ENCODE results near the gene ZNF780B.
A peak's percentile ranks its signal among the peaks of the same experiment; 100 is the strongest.

ZNF780B gene

DNA sequence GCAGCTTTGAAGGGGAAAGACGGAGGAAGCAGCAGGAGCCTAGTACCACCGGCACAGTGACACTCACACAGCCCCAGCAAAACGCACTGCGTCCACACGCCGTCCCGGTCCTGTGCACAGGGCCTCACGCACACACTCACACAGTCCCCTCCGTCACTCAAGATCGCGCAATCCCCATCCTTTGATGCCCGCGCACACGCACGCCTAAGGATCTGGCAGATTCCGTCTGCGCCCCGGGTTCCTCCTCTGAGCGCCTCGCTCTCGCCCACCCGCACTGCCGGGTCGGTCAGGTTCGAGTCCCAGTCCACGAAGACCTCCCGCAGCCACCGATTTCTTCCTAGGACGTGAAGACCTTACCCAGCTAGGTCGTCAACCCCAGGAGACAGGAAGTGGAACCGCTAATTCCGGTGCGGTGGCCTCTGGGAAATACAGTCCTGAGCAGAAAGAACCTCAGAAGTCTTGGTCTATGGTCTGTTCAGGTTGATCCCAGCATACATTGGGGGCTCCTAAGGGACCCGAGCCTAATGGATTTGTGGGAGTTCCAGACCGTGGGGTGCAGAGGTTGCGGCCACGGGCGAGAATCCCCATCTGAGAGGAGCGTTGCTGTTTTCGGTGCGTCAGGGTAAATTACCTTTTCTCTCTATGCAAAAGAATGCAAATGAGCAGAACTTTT is at the start of gene ZNF780B:
ZNF780B (minus strand) TSS at position 400 of the 673 bp plus-strand sequence. CDS start 5,899 bp downstream, outside the sequence.
- H3K4me1 Mint-ChIP-seq, result peaks cover 21% of the 10 kb centered on the region
- peak within 1 kb of the TSS; percentile 75 to 94 (median 94) for H3K27ac Mint-ChIP-seq
- TF ChIP-seq, protein P1, sequence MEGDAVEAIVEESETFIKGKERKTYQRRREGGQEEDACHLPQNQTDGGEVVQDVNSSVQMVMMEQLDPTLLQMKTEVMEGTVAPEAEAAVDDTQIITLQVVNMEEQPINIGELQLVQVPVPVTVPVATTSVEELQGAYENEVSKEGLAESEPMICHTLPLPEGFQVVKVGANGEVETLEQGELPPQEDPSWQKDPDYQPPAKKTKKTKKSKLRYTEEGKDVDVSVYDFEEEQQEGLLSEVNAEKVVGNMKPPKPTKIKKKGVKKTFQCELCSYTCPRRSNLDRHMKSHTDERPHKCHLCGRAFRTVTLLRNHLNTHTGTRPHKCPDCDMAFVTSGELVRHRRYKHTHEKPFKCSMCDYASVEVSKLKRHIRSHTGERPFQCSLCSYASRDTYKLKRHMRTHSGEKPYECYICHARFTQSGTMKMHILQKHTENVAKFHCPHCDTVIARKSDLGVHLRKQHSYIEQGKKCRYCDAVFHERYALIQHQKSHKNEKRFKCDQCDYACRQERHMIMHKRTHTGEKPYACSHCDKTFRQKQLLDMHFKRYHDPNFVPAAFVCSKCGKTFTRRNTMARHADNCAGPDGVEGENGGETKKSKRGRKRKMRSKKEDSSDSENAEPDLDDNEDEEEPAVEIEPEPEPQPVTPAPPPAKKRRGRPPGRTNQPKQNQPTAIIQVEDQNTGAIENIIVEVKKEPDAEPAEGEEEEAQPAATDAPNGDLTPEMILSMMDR (IDR thresholded peaks at IDR 0.05; ENCODE audit: unreplicated experiment in 3 of 3), result no peak
- no peaks in the 10 kb centered on the region for H3K27me3 Mint-ChIP-seq (ENCODE audit: low read depth)
- peak within 1 kb of the TSS; percentile 99 to 100 (median 99) for H3K4me3 Mint-ChIP-seq
- peaks cover 66% of the 10 kb centered on the region for H3K9me3 Mint-ChIP-seq
- peaks cover 62% of the 10 kb centered on the region for H3K36me3 Mint-ChIP-seq (ENCODE audit: low read depth)

DNA sequence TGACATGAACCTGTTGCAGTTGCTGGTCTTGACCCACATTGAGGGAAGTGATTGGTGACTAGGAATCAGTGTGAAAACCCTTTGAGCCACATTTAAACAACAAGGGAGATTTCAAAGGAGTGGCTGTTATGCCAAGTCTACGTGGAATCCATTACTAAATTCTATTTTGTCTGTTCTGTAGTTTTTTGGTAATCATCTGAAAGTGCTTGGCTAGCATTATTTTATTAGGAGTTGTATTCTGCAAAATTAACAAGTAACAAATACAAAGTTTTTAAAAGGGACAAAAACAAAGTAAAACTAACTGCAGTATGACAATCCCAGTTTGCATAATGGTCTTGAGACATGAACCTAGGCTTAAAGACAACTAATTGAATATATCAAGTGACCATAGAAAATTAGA is 48.7 kb upstream of the ZNF780B start:
- Mint-ChIP-seq H3K4me1 (no peaks in the 10 kb centered on the region), H3K36me3 (ENCODE audit: low read depth) (no peaks in the 10 kb centered on the region), H3K4me3 (no peak overlapping the region), H3K27me3 (ENCODE audit: low read depth) (peaks cover 7% of the 10 kb centered on the region), H3K9me3 (peaks cover 2% of the 10 kb centered on the region), H3K27ac (no peak overlapping the region)
- TF ChIP-seq, protein P1 (IDR thresholded peaks at IDR 0.05; ENCODE audit: unreplicated experiment in 3 of 3), result no peak

DNA sequence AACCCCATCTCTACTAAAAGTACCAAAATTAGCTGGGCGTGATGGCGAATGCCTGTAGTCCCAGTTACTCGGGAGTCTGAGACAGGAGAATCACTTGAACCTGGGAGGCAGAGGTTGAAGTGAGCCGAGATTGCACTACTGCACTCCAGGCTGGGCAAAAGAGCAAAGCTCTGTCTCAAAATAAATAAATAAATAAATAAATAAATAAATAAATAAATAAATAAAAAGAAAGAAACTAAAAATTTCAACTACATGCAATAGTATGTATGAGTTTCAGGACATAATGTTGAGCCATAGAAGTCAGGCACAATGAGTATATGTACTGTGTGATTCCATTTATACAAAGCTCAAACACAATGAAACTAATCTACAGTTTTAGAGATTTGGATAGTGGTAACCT is 47.6 kb upstream of the ZNF780B start:
- H3K27ac Mint-ChIP-seq, result no peak overlapping the region
- no peaks in the 10 kb centered on the region for H3K4me1 Mint-ChIP-seq
- peaks cover 2% of the 10 kb centered on the region for H3K9me3 Mint-ChIP-seq
- TF ChIP-seq, protein P1 (IDR thresholded peaks at IDR 0.05; ENCODE audit: unreplicated experiment in 3 of 3), result no peak
- no peaks in the 10 kb centered on the region for H3K36me3 Mint-ChIP-seq (ENCODE audit: low read depth)
- peaks cover 7% of the 10 kb centered on the region for H3K27me3 Mint-ChIP-seq (ENCODE audit: low read depth)
- no peak overlapping the region for H3K4me3 Mint-ChIP-seq

DNA sequence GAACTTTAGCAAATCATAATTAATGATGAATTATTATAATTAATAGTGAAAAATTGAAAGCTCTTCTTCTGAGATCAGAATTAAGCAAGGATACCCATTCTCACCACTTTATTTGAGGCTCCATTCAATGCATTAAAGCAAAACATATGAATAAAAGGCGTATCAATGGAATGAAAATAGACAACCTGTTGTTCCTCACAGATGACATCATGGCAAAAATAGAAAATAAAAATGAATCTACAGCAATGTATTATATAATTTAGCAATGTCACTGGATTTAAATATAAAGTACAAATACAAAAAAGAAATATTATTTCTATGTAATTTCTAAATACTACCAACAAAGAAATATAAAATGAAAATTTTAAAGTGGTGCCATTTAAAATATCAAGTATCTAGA is 45.8 kb upstream of the ZNF780B start:
- Mint-ChIP-seq H3K4me1 (no peaks in the 10 kb centered on the region), H3K4me3 (no peak overlapping the region), H3K27ac (no peak overlapping the region), H3K9me3 (peaks cover 2% of the 10 kb centered on the region), H3K27me3 (ENCODE audit: low read depth) (peaks cover 7% of the 10 kb centered on the region), H3K36me3 (ENCODE audit: low read depth) (no peaks in the 10 kb centered on the region)
- TF ChIP-seq, protein P1 (IDR thresholded peaks at IDR 0.05; ENCODE audit: unreplicated experiment in 3 of 3), result no peak

DNA sequence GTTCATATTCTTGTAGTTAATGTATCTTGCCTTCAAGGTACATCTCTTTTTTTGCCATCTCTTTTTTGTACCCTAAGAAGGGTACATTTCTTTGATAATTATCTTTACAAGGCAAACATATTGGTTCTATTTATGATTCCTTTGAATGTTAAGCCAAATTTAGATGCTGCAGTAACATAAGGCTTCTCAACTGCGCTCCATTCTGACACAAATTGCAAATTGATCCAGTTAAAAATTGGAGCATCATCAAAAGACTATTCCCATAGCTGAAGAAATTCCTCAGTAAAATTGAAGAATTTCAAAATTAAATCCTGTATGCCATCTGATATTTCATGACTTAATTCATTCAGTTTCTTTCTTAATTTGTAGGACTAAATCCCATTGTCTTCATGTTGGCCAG is 37.4 kb upstream of the ZNF780B start:
- Mint-ChIP-seq H3K27me3 (ENCODE audit: low read depth) (peaks cover 7% of the 10 kb centered on the region), H3K36me3 (ENCODE audit: low read depth) (peaks cover 16% of the 10 kb centered on the region), H3K9me3 (peaks cover 16% of the 10 kb centered on the region), H3K27ac (no peak overlapping the region), H3K4me3 (no peak overlapping the region), H3K4me1 (peaks cover 25% of the 10 kb centered on the region)
- TF ChIP-seq, protein P1 (IDR thresholded peaks at IDR 0.05; ENCODE audit: unreplicated experiment in 3 of 3), result no peak

Measured in nephron (organoid).